HCT116 (cell line): ENCODE data around the gene CD244. TPM values are rescaled to one million over a fixed set of nuclear protein-coding genes. Genes with fewer than 3 reads are reported as not detected.

ENCODE experiments used
- ATAC-seq: fragments of 200-7000 bp; cut with Tn5 transposase; 2 replicates; pipeline ENCODE4 v1.9.1; 2020; ENCODE audit warnings: mild to moderate bottlenecking, moderate library complexity
- BruUV-seq: library from RNA; stranded (reverse); fragments of 400-500 nt; replicated peaks from 2 replicates; lab custom pipeline; 2021; lab: Mats Ljungman, UMichigan
- CTCF ChIA-PET: fragments of 300-600 bp; sonication (Branson Sonifier 250); formaldehyde crosslinking; loops from one replicate; lab custom pipeline; 2021; ENCODE audit warnings: antibody characterized with exemption; lab: Charles Lee
- POLR2A ChIA-PET: fragments of 300-600, 350-600 bp; sonication (Branson Sonifier 250); formaldehyde crosslinking; loops from one replicate; lab custom pipeline; 2021; ENCODE audit warnings: antibody characterized with exemption; lab: Charles Lee
- RAD21 ChIA-PET, 2 experiments: fragments of 300-600 bp; sonication (Branson Sonifier 250); formaldehyde crosslinking; loops; one replicate each; lab custom pipeline; 2023; ENCODE audit warnings: low total read pairs in 2 of 2; ENCODE audit not compliant: uncharacterized antibody in 2 of 2, unreplicated experiment in 2 of 2, low non-redundant PET in 1 of 2; lab: Charles Lee
- DNase-seq: peaks from one replicate; pipeline ENCODE4 v3.0.0-alpha.2; 2010; ENCODE audit warnings: low read depth, low spot score
- H2AFZ ChIP-seq: fragments of 200-600 bp; shearing (Covaris generic), sonication (generic); 2 replicates; pipeline ENCODE4 v1.6.1; 2017; ENCODE audit warnings: low read depth, mixed run types, mixed read lengths, antibody characterized with exemption, low read length; ENCODE audit not compliant: poor library complexity, severe bottlenecking
- H3K27ac ChIP-seq: 2 replicates; pipeline ENCODE4 v1.5.1; 2012; ENCODE audit warnings: low read depth, low read length
- H3K27me3 ChIP-seq: fragments of 200-600 bp; sonication (generic); 2 replicates; pipeline ENCODE4 v1.6.1; 2016; ENCODE audit warnings: mixed run types, low read length, mixed read lengths; ENCODE audit not compliant: insufficient read depth
- H3K36me3 ChIP-seq, 2 experiments: fragments of 200-500 bp in 1 of 2; fragments of 200-600 bp in 1 of 2; sonication (Bioruptor generic) in 1 of 2; sonication (generic) in 1 of 2; 2 replicates each; pipeline versions ENCODE4 v1.5.1 to v1.6.1; 2014 to 2016; ENCODE audit warnings: low read length in 2 of 2, inconsistent platforms in 1 of 2, mixed read lengths in 1 of 2, mixed run types in 1 of 2; ENCODE audit not compliant: insufficient read depth in 2 of 2, control insufficient read depth in 1 of 2
- H3K4me1 ChIP-seq, 2 experiments: fragments of 200-600 bp in 1 of 2; sonication (generic) in 1 of 2; 2 replicates each; pipeline versions ENCODE4 v1.5.1 to v1.6.1; 2012 to 2017; ENCODE audit warnings: low read length in 2 of 2, inconsistent platforms in 1 of 2, mild to moderate bottlenecking in 1 of 2, mixed read lengths in 1 of 2, mixed run types in 1 of 2, moderate library complexity in 1 of 2; ENCODE audit not compliant: insufficient read depth in 2 of 2, control insufficient read depth in 1 of 2
- H3K4me2 ChIP-seq: fragments of 200-600 bp; sonication (generic); 2 replicates; pipeline ENCODE4 v1.6.1; 2017; ENCODE audit warnings: mixed run types, low read length, mixed read lengths
- H3K4me3 ChIP-seq, 2 experiments: fragments of 200-600 bp in 1 of 2; sonication (generic) in 1 of 2; replicated peaks in 1 of 2; 2 replicates each; pipeline ENCODE4 v1.5.1; 2011 to 2016; ENCODE audit warnings: low read length in 2 of 2, control low read depth in 1 of 2, low read depth in 1 of 2, mild to moderate bottlenecking in 1 of 2, mixed read lengths in 1 of 2, mixed run types in 1 of 2
- H3K79me2 ChIP-seq: fragments of 200-600 bp; sonication (generic); 2 replicates; pipeline ENCODE4 v1.6.1; 2017; ENCODE audit warnings: mild to moderate bottlenecking, mixed run types, low read length, moderate library complexity, mixed read lengths; ENCODE audit not compliant: insufficient read depth
- H3K9ac ChIP-seq: fragments of 200-600 bp; sonication (generic); 2 replicates; pipeline ENCODE4 v1.6.1; 2016; ENCODE audit warnings: low read length, mixed read lengths
- H3K9me2 ChIP-seq: fragments of 200-600 bp; sonication (generic), shearing (Covaris generic); 2 replicates; pipeline ENCODE4 v1.6.1; 2017; ENCODE audit warnings: mixed run types, mild to moderate bottlenecking, moderate library complexity; ENCODE audit not compliant: insufficient read depth
- H3K9me3 ChIP-seq, 2 experiments: fragments of 200-500 bp in 1 of 2; fragments of 200-600 bp in 1 of 2; sonication (Bioruptor generic) in 1 of 2; sonication (generic) in 1 of 2; 2 replicates each; pipeline ENCODE4 v1.6.1; 2014 to 2017; ENCODE audit warnings: low read length in 2 of 2, mixed read lengths in 2 of 2, inconsistent platforms in 1 of 2, low read depth in 1 of 2, mild to moderate bottlenecking in 1 of 2, mixed run types in 1 of 2, moderate library complexity in 1 of 2; ENCODE audit not compliant: control insufficient read depth in 1 of 2, insufficient read depth in 1 of 2
- H4K20me1 ChIP-seq: fragments of 200-600 bp; sonication (generic), shearing (Covaris generic); 2 replicates; pipeline ENCODE4 v1.6.1; 2017; ENCODE audit warnings: mixed run types, mild to moderate bottlenecking, moderate library complexity; ENCODE audit not compliant: insufficient read depth
- ATF3 ChIP-seq: IDR thresholded peaks from 2 replicates; pipeline ENCODE4 v1.6.1; 2012
- CEBPB ChIP-seq: IDR thresholded peaks from 2 replicates; pipeline ENCODE4 v1.6.1; 2012; ENCODE audit warnings: low read depth
- CTCF ChIP-seq, 3 experiments: fragments of 200-600 bp in 1 of 3; sonication (generic) in 1 of 3; IDR thresholded peaks in 2 of 3; conservative IDR thresholded peaks in 1 of 3; 2 replicates each; pipeline ENCODE4 v1.5.1; 2012 to 2017; ENCODE audit warnings: low read depth in 2 of 3, low read length in 2 of 3, antibody characterized with exemption in 1 of 3, borderline replicate concordance in 1 of 3, control low read depth in 1 of 3, mild to moderate bottlenecking in 1 of 3, mixed read lengths in 1 of 3, mixed run types in 1 of 3, moderate library complexity in 1 of 3; ENCODE audit not compliant: insufficient read depth in 1 of 3
- EGR1 ChIP-seq: IDR thresholded peaks from 2 replicates; pipeline ENCODE4 v1.6.1; 2012; ENCODE audit warnings: low read depth
- ELF1 ChIP-seq: IDR thresholded peaks from 2 replicates; pipeline ENCODE4 v1.6.1; 2012; ENCODE audit warnings: low read depth, borderline replicate concordance
- EZH2phosphoT487 ChIP-seq: fragments of 200-600 bp; IDR thresholded peaks from 2 replicates; pipeline ENCODE4 v1.6.1; 2018; ENCODE audit warnings: antibody characterized with exemption, borderline replicate concordance
- FOSL1 ChIP-seq: IDR thresholded peaks from 2 replicates; pipeline ENCODE4 v1.6.1; 2012; ENCODE audit warnings: low read depth
- JUND ChIP-seq: IDR thresholded peaks from 2 replicates; pipeline ENCODE4 v1.6.1; 2012
- MAX ChIP-seq: IDR thresholded peaks from 2 replicates; pipeline ENCODE4 v1.6.1; 2012
- POLR2A ChIP-seq: IDR thresholded peaks from 2 replicates; pipeline ENCODE4 v1.7.0; 2011; ENCODE audit warnings: borderline replicate concordance; ENCODE audit not compliant: insufficient read depth, insufficient read length; ENCODE audit errors: extremely low read depth
- POLR2AphosphoS5 ChIP-seq: IDR thresholded peaks from 2 replicates; pipeline ENCODE4 v1.6.1; 2011; ENCODE audit warnings: mild to moderate bottlenecking, low read depth, low read length, moderate library complexity
- RAD21 ChIP-seq: IDR thresholded peaks from 2 replicates; pipeline ENCODE4 v1.6.1; 2012; ENCODE audit warnings: low read depth, mild to moderate bottlenecking
- SP1 ChIP-seq: IDR thresholded peaks from 2 replicates; pipeline ENCODE4 v1.6.1; 2012; ENCODE audit warnings: low read depth
- SRF ChIP-seq: IDR thresholded peaks from 2 replicates; pipeline ENCODE4 v1.6.1; 2012; ENCODE audit warnings: low read depth
- TCF7L2 ChIP-seq: IDR thresholded peaks from 2 replicates; pipeline ENCODE4 v1.7.0; 2011; ENCODE audit warnings: borderline replicate concordance, inconsistent platforms; ENCODE audit not compliant: insufficient read depth, insufficient read length; ENCODE audit errors: extremely low read depth
- ZBTB33 ChIP-seq: IDR thresholded peaks from 2 replicates; pipeline ENCODE4 v1.6.1; 2011; ENCODE audit warnings: mild to moderate bottlenecking, low read length, moderate library complexity; ENCODE audit not compliant: insufficient replicate concordance; ENCODE audit errors: extremely low read depth
- ZNF274 ChIP-seq: fragments of 200-500 bp; sonication (Bioruptor generic); IDR thresholded peaks from 2 replicates; pipeline ENCODE4 v1.6.1; 2014; ENCODE audit warnings: mild to moderate bottlenecking, low read depth, low read length, inconsistent platforms
- intact Hi-C: fragments of 100-400 bp; cut with micrococcal nuclease; formaldehyde crosslinking; loops from 2 replicates; pipeline ENCODE4 v1.10.0; 2022
- total RNA-seq: library from RNA; stranded (reverse); gene quantifications from one replicate; pipeline ENCODE4 v1.2.1, GENCODE V29; 2021; ENCODE audit not compliant: unreplicated experiment
- TF ChIP-seq, protein P1 (sequence below): IDR thresholded peaks from 2 replicates; pipeline ENCODE4 v1.6.1; 2012; ENCODE audit warnings: low read depth

The CD244 gene
- total RNA-seq, 1 experiment from 2014 or later: not detected

GRCh38 chr1:160829766-160830165 lies 32.9 kb downstream of the CD244 start:
- Histone ChIP-seq H3K4me1 (0 out of 4 replicates have a peak, but pooled peaks cover 0 to 3% of the 10 kb centered on the region in 2 experiments), H3K27me3 (peaks cover 5% of the 10 kb centered on the region; the same call in 1 of the 2 replicates), H3K36me3 (no peaks in the 10 kb centered on the region), H3K4me2 (no peak overlapping the region), H3K9me3 (no peaks in the 10 kb centered on the region), H3K9me2 (no peaks in the 10 kb centered on the region), H3K4me3 (no peak overlapping the region), H4K20me1 (no peaks in the 10 kb centered on the region), H3K27ac (no peak overlapping the region), H2AFZ (no peak overlapping the region), H3K9ac (no peak overlapping the region), H3K79me2 (no peaks in the 10 kb centered on the region)
- ChIA-PET CTCF (interaction anchor here (0.8 to 2.7 kb wide), 4 partner anchors 103 to 148 kb away, joined by 3 to 16 read pairs (median 4); partner anchors contain the start of gene ITLN2), POLR2A (no interaction called here), RAD21 (interaction anchor here in 1 of 2 experiments (0.6 kb wide), 1 partner anchor 106 kb away, joined by 3 read pairs; no protein-coding TSS in a partner anchor)
- intact Hi-C loops: loop anchor here (1.0 to 5.0 kb wide), 4 partner anchors 49 to 402 kb away; no protein-coding TSS in a partner anchor
- ATAC-seq: no peak
- DNase-seq: no peak
- TF ChIP-seq POLR2AphosphoS5 (no peak), ATF3 (no peak), TCF7L2 (no peak), CEBPB (no peak), EZH2phosphoT487 (no peak), EGR1 (no peak), ZBTB33 (no peak), ZNF274 (no peak), FOSL1 (no peak), SRF (no peak), JUND (no peak), ELF1 (no peak), RAD21 (no peak), CTCF (IDR thresholded peaks at IDR 0.05 in 2 of 3, conservative IDR thresholded peaks at IDR 0.05 in 1 of 3; ENCODE audit: borderline replicate concordance in 1 of 3, insufficient read depth in 1 of 3, low read depth in 2 of 3, low read length in 2 of 3) (no peak), SP1 (no peak), POLR2A (no peak), MAX (no peak)
- TF ChIP-seq, protein P1, sequence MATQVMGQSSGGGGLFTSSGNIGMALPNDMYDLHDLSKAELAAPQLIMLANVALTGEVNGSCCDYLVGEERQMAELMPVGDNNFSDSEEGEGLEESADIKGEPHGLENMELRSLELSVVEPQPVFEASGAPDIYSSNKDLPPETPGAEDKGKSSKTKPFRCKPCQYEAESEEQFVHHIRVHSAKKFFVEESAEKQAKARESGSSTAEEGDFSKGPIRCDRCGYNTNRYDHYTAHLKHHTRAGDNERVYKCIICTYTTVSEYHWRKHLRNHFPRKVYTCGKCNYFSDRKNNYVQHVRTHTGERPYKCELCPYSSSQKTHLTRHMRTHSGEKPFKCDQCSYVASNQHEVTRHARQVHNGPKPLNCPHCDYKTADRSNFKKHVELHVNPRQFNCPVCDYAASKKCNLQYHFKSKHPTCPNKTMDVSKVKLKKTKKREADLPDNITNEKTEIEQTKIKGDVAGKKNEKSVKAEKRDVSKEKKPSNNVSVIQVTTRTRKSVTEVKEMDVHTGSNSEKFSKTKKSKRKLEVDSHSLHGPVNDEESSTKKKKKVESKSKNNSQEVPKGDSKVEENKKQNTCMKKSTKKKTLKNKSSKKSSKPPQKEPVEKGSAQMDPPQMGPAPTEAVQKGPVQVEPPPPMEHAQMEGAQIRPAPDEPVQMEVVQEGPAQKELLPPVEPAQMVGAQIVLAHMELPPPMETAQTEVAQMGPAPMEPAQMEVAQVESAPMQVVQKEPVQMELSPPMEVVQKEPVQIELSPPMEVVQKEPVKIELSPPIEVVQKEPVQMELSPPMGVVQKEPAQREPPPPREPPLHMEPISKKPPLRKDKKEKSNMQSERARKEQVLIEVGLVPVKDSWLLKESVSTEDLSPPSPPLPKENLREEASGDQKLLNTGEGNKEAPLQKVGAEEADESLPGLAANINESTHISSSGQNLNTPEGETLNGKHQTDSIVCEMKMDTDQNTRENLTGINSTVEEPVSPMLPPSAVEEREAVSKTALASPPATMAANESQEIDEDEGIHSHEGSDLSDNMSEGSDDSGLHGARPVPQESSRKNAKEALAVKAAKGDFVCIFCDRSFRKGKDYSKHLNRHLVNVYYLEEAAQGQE: no peak
- BruUV-seq: no TSS peak
